Smooth muscle cell (in vitro differentiated cells): ENCODE measurements around the gene RREB1. TPM values are rescaled to one million over a fixed set of nuclear protein-coding genes. Genes with fewer than 3 reads are reported as not detected.
"Not testable (repeated sequence)": the region's sequence is repeated elsewhere in the genome, so short reads cannot be mapped to it uniquely, and the experiment has no call there.

ENCODE experiments used
- DNase-seq: peaks from one replicate; lab custom pipeline; 2025; ENCODE audit not compliant: unreplicated experiment; lab: John Stamatoyannopoulos, UW
- H2AFZ ChIP-seq: fragments of 200-600 bp; sonication (generic); 2 replicates; pipeline ENCODE4 v1.6.0; 2016; ENCODE audit warnings: antibody characterized with exemption, low read depth, mild to moderate bottlenecking
- H3F3A ChIP-seq: fragments of 200-600 bp; sonication (generic); 2 replicates; pipeline ENCODE4 v1.6.0; 2017; ENCODE audit warnings: antibody characterized with exemption, low read depth
- H3K27ac ChIP-seq: fragments of 200-600 bp; sonication (generic); 2 replicates; pipeline ENCODE4 v1.5.1; 2016; ENCODE audit warnings: low read depth, mild to moderate bottlenecking
- H3K27me3 ChIP-seq: fragments of 200-600 bp; sonication (generic); 2 replicates; pipeline ENCODE4 v1.6.1; 2016; ENCODE audit warnings: low read depth, mild to moderate bottlenecking
- H3K36me3 ChIP-seq: fragments of 200-600 bp; sonication (generic); 2 replicates; pipeline ENCODE4 v1.5.1; 2016; ENCODE audit warnings: low read depth
- H3K4me1 ChIP-seq: fragments of 200-600 bp; sonication (generic); 2 replicates; pipeline ENCODE4 v1.5.1; 2016; ENCODE audit warnings: low read depth
- H3K4me2 ChIP-seq: fragments of 200-600 bp; sonication (generic); 2 replicates; pipeline ENCODE4 v1.6.0; 2016; ENCODE audit warnings: mild to moderate bottlenecking
- H3K4me3 ChIP-seq: fragments of 200-600 bp; sonication (generic); 2 replicates; pipeline ENCODE4 v1.5.1; 2016; ENCODE audit warnings: mild to moderate bottlenecking
- H3K79me2 ChIP-seq: fragments of 200-600 bp; sonication (generic); 2 replicates; pipeline ENCODE4 v1.6.0; 2016; ENCODE audit warnings: low read depth, mild to moderate bottlenecking
- H3K9ac ChIP-seq: fragments of 200-600 bp; sonication (generic); 2 replicates; pipeline ENCODE4 v1.6.0; 2016; ENCODE audit warnings: low read depth
- H3K9me3 ChIP-seq: fragments of 200-600 bp; sonication (generic); replicated peaks from 2 replicates; pipeline ENCODE4 v1.5.1; 2016; ENCODE audit warnings: low read depth
- H4K20me1 ChIP-seq: fragments of 200-600 bp; sonication (generic); 2 replicates; pipeline ENCODE4 v1.6.0; 2016; ENCODE audit warnings: low read depth
- CTCF ChIP-seq: fragments of 200-600 bp; sonication (generic); IDR thresholded peaks from 2 replicates; pipeline ENCODE4 v1.5.1; 2017; ENCODE audit warnings: borderline replicate concordance, mild to moderate bottlenecking, antibody characterized with exemption; ENCODE audit not compliant: insufficient read depth, poor library complexity, severe bottlenecking
- WGBS: methylation state at CpG from one replicate; pipeline ENCODE4 v1.1.7; 2016; ENCODE audit warnings: low lambda C conversion rate; 5-methylcytosine and 5-hydroxymethylcytosine counted together
- polyA plus RNA-seq: library from polyadenylated mRNA; unstranded; fragments of >200 nt; fragmentation: Nextera tagmentation; extraction: Ambion mirVana; gene quantifications from 2 replicates; pipeline ENCODE4 v1.2.1, GENCODE V29; 2016
- total RNA-seq: library from RNA; depleted of rRNA; stranded (reverse); fragments of >200 nt; gene quantifications from 2 replicates; pipeline ENCODE4 v1.2.3, GENCODE V29; 2014

The RREB1 gene
- total and polyA plus RNA-seq, 2 experiments from 2014 or later = 13.2 to 26.1 TPM

- no peak for TF ChIP-seq CTCF
- no peak overlapping the region for H3K4me3 ChIP-seq
- H3K79me2 ChIP-seq = peaks cover 94% of the 10 kb centered on the region
- H4K20me1 ChIP-seq = peaks cover 99% of the 10 kb centered on the region
- WGBS = 54% methylated on average over 13 of the region's 13 CpGs
- no peaks in the 10 kb centered on the region for H3K36me3 ChIP-seq
- H3K9me3 ChIP-seq = no peaks in the 10 kb centered on the region
- H3K9ac ChIP-seq = peak overlapping the region; percentile 19
- no peaks in the 10 kb centered on the region for H3K27me3 ChIP-seq
- peak overlapping the region; percentile 21 for H3K4me2 ChIP-seq
- peak overlapping the region; percentile 61 for H3K27ac ChIP-seq
- no peaks in the 10 kb centered on the region for H3F3A ChIP-seq
- peaks cover 39% of the 10 kb centered on the region for H3K4me1 ChIP-seq
- H2AFZ ChIP-seq = no peak overlapping the region
- DNase-seq = no peak
Observed at GRCh38 chr6:7154341-7155139, 46.8 kb downstream of the RREB1 start.

DNA sequence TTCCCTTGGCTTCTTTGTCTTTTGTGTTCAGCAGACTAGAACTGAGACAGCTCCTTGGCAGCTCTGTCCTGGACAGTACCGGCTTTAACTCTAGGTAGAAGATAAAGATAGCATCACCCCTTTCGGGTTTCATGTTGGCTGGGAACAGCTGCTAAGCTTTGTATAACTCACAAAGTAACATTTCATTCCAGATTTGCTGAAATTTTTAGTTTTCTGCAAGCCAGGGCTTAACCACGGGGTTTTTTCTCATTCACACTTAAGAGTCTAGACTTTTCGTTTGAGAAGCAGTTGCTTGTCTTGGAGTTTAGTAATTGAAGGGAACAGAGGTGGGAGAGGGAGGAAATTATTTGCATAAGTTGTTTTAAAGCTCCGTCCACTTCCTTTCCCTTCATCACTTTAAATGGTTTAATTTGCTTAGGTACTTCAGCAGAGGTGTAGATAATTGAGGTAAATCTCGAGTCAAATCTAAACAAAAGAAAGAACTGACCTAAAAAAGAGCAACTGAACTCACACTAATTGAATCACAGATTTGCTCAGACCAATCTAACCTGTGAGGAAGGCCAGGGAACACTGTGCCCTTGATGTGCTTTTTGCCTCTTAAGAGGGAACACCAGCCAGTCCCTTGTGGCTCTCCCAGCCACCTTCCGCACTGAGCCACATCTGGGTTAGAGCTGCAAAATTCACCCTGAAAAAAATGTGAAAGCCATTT lies 48.3 kb downstream of the RREB1 start:
- H3K4me3 ChIP-seq = no peak overlapping the region
- peak overlapping the region; percentile 61 for H3K27ac ChIP-seq
- no peak overlapping the region for H2AFZ ChIP-seq
- H3K9ac ChIP-seq = no peak overlapping the region
- H3F3A ChIP-seq = no peaks in the 10 kb centered on the region
- peaks cover 93% of the 10 kb centered on the region for H3K79me2 ChIP-seq
- no peak for DNase-seq
- 57% methylated on average over 7 of the region's 7 CpGs for WGBS
- no peaks in the 10 kb centered on the region for H3K9me3 ChIP-seq
- H4K20me1 ChIP-seq = peaks cover 100% of the 10 kb centered on the region
- no peak for TF ChIP-seq CTCF
- peak overlapping the region; percentile 52 for H3K4me2 ChIP-seq
- H3K36me3 ChIP-seq = no peaks in the 10 kb centered on the region
- no peaks in the 10 kb centered on the region for H3K27me3 ChIP-seq
- peaks cover 33% of the 10 kb centered on the region for H3K4me1 ChIP-seq

GRCh38 chr6:7156643-7157278 lies 49.0 kb downstream of the RREB1 start:
- Histone ChIP-seq H3K4me2 (peak overlapping the region; percentile 52), H3K9ac (no peak overlapping the region)

GRCh38 chr6:7157307-7157706 lies 49.5 kb downstream of the RREB1 start:
- not testable (repeated sequence) for H3K27me3 ChIP-seq, H3K9me3 ChIP-seq, H3K9ac ChIP-seq, DNase-seq, H2AFZ ChIP-seq, H3K4me3 ChIP-seq, H3F3A ChIP-seq, H3K36me3 ChIP-seq
- WGBS = 93% methylated on average over 7 of the region's 7 CpGs
- H3K4me2 ChIP-seq = peak overlapping the region; percentile 52
- peaks cover 100% of the 10 kb centered on the region for H4K20me1 ChIP-seq
- H3K27ac ChIP-seq = peak overlapping the region; percentile 61
- H3K4me1 ChIP-seq = peaks cover 27% of the 10 kb centered on the region
- peaks cover 93% of the 10 kb centered on the region for H3K79me2 ChIP-seq

More at GRCh38 chr6:7156643-7157278, 49.0 kb downstream of the RREB1 start:
- Histone ChIP-seq H3K79me2 (peaks cover 93% of the 10 kb centered on the region), H3K9me3 (no peaks in the 10 kb centered on the region), H3K27me3 (no peaks in the 10 kb centered on the region), H3F3A (no peaks in the 10 kb centered on the region), H4K20me1 (peaks cover 100% of the 10 kb centered on the region), H2AFZ (no peak overlapping the region), H3K4me3 (no peak overlapping the region), H3K36me3 (no peaks in the 10 kb centered on the region), H3K4me1 (peaks cover 27% of the 10 kb centered on the region), H3K27ac (peak overlapping the region; percentile 61)
- DNase-seq = no peak
- 43% methylated on average over 11 of the region's 11 CpGs for WGBS
- TF ChIP-seq CTCF = no peak
